Midbrain (tissue), 1 donor: ENCODE measurements around the gene FARP1.
"Not testable (repeated sequence)": the region's sequence is repeated elsewhere in the genome, so short reads cannot be mapped to it uniquely, and the experiment has no call there.

Experiments
- DNase-seq: peaks from one replicate; lab custom pipeline; 2025; lab: John Stamatoyannopoulos, UW

The FARP1 gene

DNA sequence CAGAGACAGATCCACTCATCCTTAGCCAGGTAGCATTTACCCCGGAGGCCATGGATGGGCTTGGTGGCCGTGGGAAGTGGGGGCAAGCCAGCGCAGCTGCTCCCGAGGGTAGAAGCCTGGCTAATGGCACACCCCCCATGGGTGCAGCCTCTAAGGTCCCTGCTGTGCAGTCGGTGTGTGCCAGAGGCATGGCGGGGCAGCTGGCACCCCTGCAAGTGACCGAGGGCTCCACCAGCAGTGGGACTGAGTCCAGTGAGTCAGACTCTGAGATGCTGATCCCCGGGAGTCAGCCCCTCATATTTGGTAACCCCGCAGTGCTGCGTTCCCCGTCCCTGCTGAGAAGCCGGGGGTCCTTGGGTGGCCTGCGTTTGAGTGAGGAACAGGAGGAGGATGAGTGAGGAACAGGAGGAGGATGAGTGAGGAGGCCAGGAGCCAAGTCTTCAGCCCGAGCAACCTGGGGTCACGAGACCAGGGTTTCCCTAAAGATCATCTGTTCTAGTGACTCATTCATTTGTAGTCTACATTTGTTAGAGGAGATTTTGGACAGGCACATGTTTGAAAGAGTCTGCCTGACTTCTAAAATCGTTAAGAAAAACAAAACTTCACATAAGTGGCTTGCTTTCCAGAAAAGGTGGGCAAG lies 253.3 kb downstream of the FARP1 start:
- no peak for DNase-seq

DNA sequence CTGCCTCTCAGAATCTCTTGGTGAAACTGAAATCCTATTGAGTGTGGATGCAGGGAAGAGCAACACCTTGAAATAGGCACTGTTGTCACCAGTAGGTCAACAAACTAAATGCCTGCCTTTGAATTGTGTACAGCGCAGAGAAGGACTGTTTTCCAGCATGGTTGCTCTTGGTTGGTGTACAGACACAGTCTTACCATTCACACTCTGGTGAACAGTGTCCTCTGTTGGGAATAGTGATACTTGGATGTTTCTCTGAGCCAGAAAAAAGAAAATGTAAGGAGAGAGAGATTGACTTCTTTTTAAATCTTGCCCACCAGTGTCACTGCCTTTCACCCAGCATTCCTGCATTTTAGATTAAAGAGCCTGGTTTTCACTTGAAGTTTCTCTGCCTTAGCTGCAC lies 254.3 kb downstream of the FARP1 start:
- DNase-seq = no peak

DNA sequence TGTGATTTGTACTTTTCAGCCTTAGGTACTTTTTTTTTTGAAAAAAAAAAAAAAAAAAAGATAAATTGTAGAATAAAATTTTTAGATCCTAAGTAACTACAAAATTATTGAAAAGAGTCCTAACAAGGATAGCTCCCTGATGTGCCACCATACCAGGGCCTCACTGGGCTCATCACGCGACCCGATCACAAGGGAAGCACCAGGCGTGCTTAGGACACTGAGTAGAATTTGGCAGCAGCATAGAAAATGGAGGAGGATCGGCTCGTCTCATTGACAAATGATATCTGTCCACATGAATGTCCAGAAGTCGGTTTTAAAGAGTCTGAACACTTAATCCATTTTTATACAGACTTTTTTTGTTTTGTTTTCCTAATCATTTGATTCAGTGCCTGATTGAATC lies 255.0 kb downstream of the FARP1 start:
- DNase-seq = no peak

DNA sequence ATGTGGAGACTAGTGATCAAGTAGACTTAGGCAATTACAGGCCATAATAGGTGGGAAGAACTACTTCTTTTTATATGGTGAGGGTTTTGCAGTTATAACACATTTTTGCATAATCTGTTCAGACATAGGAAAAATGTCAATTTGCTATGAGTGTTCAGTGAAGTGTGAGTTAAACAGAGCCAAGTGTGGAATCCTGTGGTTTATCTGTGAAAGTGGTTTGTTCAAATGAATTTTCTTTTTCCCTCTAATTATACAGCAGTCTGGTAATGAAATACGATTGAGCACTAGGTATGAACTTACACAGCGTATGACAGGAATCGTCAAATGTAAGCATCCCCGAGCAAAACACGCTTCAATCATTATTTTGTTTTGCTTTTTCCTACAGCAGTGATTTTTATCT lies 255.7 kb downstream of the FARP1 start:
- DNase-seq = no peak

DNA sequence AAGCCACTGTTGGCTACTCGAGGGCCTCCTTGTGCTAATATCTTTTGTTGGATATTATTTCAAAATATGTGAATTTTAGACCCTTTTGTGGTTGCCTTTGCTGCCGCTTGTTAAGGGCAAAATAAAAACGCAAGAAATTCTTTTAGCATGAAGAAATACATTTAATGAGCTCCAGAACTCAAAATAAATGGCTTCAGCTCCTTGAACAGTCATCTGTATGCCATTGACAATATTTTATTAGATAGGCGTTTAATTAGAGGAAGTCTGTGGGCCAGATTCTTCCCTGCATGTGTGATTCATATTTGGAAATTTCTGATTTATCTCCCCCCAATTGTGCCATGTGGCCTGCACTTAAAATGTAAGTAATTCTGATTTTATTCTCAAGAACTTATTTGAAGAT lies 256.9 kb downstream of the FARP1 start:
- no peak for DNase-seq

DNA sequence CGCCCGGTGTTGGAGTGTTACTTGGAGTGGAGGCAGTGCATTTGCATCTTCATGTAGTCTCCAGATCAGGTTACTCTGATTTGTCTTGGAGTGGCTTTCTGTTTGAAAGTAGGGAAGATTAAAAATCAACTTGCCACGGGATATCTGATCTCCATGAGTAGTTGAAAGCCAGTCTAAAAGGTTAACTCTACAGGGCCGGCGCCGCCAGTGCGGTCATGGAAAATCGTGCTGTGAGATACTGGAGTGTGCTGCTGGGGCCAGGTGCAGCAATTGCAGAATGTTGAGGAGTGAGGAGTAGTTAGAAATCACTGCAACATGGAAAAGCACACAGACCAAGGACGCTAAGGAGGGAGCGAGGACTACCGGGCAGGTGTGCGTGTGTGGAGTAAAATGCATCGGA lies 259.0 kb downstream of the FARP1 start:
- no peak for DNase-seq

DNA sequence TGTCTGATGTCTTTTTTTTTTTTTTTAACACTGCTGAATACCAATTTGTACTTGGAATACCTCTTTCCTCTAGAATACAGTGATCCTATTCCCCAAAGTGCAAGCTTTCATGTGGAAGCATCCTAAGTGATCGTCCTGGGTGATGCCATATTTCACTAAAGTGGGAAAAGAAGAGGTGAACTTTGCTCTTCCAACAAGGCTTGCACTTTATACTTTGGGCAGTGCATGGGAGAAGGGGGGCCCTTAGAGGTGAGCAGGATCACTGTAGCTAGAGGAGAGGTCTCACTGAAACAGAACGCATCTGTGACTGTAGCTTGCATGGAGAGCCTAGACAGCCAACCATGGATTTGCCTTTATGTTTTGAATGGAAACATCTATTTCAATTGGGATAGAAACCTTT lies 260.2 kb downstream of the FARP1 start:
- no peak for DNase-seq

DNA sequence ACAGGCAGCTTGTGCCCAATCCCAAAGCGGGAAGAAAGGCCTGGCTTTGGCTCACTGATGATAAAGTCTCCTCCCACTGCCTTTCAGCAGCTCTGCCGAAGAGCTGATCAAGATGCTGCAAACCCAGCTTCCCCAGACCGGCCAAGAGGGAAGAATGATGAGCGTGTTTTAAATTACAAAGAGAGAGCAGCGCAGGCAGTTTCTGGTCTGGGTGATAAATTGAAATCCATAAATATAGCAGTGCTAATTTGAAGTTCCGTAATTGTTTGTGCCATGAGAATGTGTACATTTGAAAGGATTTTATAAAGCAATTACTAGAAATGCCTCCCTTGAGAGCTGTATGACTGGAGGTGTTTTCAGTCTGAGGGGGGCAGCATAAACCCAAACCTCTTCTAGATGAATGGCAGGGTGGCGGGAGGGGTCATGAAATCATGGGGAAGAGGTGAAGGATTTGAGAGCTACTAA lies 262.2 kb downstream of the FARP1 start:
- peak; percentile 29 for DNase-seq

DNA sequence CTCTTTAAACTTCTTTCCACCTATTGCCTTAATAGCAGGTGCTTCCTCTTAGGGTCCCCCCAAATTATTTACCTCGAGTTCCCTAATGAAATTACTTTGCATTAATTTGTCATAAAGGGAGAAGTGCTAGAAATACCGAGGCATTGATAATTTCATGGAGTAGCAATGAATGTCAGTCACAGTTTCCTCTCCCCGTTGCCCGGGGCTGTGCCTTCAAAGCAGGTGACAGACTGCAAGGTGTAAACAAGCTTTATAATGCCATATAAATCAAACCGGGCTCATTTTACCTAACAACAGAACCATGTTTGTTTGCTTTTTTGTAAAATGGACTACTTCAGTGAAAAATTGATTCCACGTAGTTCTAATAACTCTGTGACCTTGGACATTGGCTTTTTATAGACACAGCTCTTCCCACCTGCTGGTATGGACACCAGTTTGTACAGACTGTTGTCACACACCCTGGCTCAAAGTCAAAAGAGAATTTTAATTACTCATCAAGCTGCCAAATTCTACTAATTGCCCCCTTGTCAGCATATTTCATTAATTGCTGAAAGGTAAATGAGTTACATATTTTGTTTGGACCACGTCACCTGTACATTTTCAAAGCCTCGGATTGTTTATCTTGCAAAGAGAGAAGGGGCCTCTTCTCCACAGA lies 262.9 kb downstream of the FARP1 start:
- no peak for DNase-seq

DNA sequence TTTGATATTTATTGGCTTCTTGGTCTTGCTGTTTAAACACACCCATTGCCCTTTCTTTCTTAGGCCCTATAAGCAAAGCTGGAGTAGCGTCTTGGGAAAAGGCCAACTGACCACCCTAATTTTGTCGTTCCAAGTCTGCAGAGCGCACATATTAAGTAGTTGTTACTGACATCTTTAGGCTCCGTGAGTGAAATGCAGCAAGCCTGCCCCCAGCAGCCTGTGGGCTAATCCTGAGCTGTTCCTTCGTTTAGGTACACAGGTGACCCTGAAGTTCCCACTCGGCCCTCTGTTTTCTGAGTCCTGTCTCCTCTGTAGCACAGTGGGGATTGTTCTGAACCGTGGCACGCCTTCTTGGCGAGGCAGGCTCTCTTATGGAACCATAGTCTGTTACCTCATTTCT lies 263.5 kb downstream of the FARP1 start:
- no peak for DNase-seq

DNA sequence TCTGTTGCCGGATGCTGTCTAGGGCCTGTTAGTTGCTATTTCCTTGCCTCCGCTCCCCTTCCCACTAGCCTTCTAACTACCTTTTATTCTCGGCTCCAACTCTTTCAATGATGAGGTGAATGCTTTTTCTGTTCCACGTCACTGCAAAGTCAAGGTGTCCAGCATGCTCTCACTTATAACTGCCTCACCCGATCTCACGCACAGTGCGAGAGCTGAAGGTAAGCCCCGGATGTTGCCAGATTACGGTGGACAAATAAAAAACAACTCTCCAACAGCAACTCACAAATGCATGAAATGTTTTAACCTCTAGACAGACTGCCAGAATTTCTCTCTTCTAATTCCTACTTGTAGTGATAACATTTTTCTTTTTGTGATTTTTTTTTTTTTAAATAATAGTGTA lies 264.1 kb downstream of the FARP1 start:
- no peak for DNase-seq

DNA sequence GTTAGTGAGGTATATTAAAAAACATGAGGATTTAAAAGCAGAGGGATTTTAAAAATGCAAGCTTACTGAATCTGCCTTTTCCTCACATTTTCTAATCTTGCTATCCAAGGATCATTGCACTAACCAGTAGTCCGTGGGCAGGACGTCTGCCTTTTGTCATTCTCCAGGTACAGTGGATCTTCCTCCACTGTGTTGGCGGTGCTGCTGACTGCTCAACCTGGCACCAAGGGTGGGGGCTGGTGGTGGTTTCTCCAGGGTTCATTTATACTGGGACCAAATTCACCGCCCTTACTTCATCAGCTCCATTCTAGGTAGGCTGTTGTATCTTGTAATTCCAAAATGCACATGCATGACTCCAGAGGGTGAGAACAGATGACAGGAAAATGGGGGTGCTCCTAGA lies 264.7 kb downstream of the FARP1 start:
- no peak for DNase-seq

DNA sequence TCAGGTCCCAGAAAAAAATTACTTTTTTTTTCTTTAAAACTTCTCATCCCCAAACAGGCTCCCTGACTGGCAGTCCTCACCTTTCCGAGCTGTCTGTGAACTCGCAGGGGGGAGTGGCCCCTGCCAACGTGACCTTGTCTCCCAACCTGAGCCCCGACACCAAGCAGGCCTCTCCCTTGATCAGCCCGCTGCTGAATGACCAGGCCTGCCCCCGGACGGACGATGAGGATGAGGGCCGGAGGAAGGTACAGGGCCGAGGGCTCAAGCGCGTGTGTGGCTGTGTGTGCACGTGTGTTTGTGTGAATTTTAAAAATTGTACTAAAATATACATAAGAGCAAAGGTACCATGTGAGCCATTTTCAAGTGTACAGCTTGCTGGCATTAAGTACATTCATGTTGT lies 266.4 kb downstream of the FARP1 start:
- DNase-seq = no peak

DNA sequence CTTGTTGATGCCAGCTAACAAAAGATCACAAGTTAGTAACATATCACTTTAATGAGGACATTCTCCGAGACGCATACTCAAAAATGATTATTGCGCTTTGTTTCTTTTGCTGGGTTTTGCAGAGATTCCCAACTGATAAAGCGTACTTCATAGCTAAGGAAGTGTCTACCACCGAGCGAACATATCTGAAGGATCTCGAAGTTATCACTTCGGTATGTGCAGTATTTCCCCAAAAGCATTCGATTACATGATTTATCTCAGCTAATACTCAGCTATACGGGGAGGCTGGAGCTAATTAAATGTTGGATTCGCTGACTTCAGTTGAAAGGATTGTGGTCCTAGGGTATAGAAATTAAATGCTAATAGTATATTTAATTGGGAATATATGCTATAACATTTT lies 267.7 kb downstream of the FARP1 start:
- no peak for DNase-seq

DNA sequence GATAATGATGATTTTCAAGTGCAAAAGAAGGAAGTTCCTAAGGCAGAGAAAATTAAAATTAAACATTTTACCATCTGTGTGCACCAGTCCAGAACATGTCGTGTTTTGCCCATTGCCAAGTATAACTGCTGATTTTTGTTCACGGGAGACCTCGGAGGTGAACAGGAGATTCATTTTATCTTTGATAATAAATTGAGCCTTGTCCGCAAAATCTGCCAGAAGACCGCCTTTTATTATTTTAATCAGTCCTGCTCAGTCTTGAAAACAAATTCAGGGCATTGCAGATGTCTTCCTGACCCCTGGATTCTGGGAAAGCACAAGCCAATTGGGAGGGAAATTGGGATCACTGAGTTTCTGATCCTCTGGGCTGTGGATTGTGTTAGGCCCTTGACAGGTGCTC lies 268.1 kb downstream of the FARP1 start:
- no peak for DNase-seq

DNA sequence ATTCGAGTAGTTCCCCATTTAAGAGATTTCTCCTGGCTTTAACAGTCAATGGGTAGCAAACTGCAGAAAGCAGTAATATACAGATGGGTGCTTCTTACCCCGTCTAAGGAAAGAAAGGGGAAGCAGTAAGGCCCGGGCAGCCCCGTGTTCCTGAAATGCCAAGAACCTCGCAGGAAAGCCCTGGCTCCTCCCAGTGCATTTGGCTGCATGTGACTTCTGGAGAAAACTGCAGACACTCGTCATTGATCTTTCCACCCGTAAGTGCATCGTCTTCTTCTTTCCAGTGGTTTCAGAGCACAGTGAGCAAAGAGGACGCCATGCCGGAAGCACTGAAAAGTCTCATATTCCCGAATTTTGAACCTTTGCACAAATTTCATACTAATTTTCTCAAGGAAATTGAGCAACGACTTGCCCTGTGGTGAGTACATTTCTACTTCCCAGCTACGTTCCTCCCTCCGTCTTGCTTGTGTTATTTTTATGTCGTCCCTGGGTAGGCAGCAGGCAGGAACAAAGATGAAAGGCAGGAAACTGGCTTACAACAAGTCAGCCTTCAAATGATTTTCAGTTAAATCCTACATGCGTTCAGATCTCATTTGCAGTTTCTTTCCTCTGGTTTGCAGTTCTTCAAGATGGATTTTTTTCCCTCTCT lies 268.8 kb downstream of the FARP1 start:
- DNase-seq = no peak

DNA sequence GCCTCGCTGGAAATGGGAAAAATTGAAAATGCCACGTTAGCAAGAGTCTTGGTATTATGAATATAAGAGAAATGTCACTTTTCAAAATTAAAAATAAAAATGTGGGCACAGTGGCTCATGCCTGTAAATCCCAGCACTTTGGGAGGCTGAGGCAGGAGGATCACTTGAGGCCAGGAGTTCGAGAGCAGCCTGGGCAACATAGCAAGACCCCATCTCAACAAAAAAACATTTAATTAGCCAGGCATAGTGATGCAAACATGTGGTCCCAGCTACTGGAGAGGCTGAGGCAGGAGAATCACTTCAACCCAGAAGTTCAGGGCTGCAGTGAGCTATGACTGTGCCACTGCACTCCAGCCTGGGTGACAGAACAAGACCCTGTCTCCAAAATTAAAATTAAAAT lies 270.4 kb downstream of the FARP1 start:
- not testable (repeated sequence) for DNase-seq

DNA sequence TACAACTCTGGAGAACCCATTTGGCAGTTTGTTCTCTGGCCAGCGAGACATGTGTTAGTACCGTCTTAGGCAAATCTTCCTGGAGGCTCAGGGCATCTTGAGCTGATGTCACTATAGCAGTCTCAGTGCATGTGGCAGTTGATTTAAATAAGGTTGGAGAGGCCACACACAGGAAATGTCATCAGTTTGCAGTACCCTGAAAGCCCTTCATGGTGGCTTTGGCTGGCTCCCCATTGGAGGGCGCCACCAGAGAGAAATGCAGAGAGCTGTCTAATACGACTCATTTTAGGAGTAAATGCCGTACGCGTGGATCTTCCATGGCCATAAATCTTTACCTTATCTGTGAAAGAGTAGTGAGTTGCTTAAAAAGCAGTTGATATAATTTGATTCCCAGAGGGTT lies 270.9 kb downstream of the FARP1 start:
- DNase-seq = no peak

DNA sequence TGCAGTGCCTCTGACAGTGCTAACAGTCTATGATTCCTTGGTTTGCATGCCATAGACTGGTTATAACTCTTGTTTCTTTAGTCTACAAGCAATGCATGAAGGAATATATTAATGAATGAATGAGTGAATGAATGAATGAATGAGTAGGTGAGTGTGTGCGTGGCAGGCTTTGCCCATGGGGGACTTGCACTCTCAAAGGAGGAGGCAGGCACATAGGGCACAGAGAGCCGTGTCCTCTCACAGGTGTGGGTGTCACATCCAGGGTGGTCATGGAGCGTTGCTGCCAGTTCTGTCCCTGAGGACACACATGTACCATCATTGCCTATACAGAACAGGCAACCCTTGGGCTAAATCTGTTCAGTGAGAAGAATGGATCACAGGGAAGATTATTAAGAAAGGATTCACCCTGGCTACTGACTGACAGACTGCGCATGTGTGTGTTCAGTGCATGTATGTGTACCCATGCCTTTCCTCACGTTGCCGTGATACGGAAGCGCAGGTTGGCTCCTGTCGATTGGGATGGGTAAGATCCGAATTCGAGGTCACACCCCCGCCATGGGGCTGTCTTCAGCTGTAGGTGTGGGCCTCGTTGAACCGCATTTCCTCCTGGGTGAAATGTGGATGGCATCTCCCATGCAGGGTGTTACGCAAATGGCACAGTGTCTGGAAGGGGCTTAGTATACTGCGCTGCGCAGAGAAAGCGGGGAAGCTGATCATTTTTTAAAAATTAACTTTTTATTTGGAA lies 272.6 kb downstream of the FARP1 start:
- no peak for DNase-seq

DNA sequence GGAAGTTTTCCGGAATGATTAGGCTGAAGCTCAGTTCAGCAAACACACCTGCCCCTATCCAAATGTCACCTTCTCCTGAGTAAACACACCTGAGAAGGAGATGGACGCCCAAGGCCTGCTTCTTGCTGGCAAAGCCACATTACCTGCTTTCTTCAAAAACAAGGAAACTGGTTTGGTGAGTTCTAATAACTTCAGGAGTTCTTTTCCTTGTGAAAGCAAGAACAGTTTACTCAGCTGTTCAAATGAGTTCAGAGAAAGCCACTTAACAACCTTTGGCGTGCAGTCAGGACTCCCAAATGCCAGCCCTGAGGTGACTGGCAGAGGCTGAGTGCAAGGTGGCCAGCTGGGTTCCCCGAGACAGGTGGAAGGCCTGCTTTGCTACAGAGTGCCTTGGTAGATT lies 273.5 kb downstream of the FARP1 start:
- DNase-seq = no peak

DNA sequence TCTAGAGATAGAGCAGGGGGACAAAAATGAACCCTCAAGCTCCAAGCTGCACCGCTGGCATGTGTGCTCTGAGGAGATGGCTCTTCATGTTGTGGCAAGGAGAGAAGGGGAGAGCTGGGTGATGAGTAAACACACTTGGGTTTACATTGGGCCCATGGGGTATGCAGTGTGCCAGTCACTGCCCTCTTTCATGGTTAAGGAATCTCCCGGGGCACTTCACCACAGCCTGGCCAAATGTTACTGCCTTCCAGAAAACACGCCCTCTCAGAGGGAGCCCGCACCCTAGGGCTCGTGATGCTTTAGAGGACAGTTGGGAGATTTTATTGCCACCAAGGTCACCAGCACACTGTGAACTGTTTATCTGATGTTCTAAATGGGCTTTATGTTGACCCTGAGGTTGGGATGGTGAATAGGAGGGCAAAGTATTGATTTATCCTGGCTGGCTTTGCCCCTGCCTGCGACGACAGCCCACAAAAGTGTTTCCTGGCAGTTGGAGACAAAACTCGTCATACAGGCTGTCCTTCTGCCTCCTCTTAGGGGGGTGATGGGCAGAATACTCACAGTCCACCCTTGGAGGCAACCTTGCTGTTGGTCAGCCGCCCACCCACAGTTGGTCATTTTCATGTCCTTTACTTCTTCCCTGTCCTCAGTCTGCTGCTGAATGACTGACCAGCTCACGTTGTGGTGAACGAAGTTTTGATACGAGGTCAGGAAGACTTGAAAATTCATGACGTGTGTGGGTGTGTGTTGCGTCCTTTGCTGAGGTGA lies 277.1 kb downstream of the FARP1 start:
- no peak for DNase-seq

DNA sequence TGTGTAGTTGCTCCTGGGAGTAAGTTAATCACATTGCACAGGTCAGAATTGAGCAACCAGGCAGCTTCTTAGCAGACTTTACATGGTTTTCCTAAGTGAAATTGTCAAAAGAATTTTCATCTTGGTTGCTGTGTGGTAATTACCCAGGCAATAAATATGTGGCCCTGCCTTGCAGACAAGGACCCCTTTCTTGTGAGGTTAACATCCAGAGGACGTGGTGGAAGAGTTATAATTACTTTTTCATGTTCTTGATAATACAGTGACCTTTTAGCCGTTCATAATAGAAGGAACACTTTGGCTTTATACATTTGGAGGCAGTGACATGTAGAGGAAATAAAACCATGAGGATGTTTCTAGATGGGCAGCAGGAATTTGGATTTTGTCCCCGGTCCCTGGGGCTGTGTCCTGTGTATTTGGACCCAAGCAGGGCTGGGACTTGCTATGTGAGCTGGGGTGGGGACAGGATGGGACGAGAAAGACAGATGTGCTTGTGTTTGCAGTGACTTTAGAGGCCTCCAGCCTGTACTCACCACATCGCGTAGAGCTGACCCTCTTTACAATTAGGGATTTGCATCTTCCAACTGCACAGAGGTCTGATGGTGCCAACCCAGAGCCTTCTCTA lies 277.8 kb downstream of the FARP1 start:
- no peak for DNase-seq
